Suprapubic skin (tissue), 4 donors: ENCODE measurements around the gene OVCH1. TPM values are rescaled to one million over a fixed set of nuclear protein-coding genes. Genes with fewer than 3 reads are reported as not detected.

Experiments
- DNase-seq, 2 donors: peaks; one replicate each; pipeline ENCODE4 v3.0.0-alpha.2; 2019; ENCODE audit warnings: low spot score in 2 of 2
- H3K27ac ChIP-seq: fragments of 200-600 bp; sonication (generic); one replicate; pipeline ENCODE4 v1.5.1; 2019
- H3K27me3 ChIP-seq: fragments of 200-600 bp; sonication (generic); one replicate; pipeline ENCODE4 v1.5.1; 2019
- H3K36me3 ChIP-seq: fragments of 200-600 bp; sonication (generic); one replicate; pipeline ENCODE4 v1.5.1; 2019
- H3K4me1 ChIP-seq: fragments of 200-600 bp; sonication (generic); one replicate; pipeline ENCODE4 v1.5.1; 2019
- H3K4me3 ChIP-seq: fragments of 200-600 bp; sonication (generic); one replicate; pipeline ENCODE4 v1.5.1; 2019; ENCODE audit warnings: mild to moderate bottlenecking
- H3K9me3 ChIP-seq: fragments of 200-600 bp; sonication (generic); one replicate; pipeline ENCODE4 v1.5.1; 2019
- CTCF ChIP-seq, 2 donors: fragments of 200-600 bp in 1 of 2; fragments of 450-650 bp in 1 of 2; sonication (generic) in 1 of 2; IDR thresholded peaks; one replicate each; pipeline ENCODE4 v1.5.1; 2016 to 2019; ENCODE audit warnings: antibody characterized with exemption in 2 of 2, mild to moderate bottlenecking in 1 of 2, moderate library complexity in 1 of 2
- EP300 ChIP-seq: sonication (generic); formaldehyde crosslinking; IDR thresholded peaks from one replicate; pipeline ENCODE4 v1.6.1; 2017; ENCODE audit warnings: antibody characterized with exemption
- POLR2A ChIP-seq, 2 donors: fragments of 450-650 bp; IDR thresholded peaks; one replicate each; pipeline ENCODE4 v1.6.1; 2017; ENCODE audit warnings: antibody characterized with exemption in 2 of 2, mild to moderate bottlenecking in 2 of 2, moderate library complexity in 2 of 2
- POLR2AphosphoS5 ChIP-seq, 3 donors: sonication (generic); formaldehyde crosslinking; IDR thresholded peaks; one replicate each; pipeline ENCODE4 v1.6.1; 2017; ENCODE audit warnings: antibody characterized with exemption in 3 of 3
- WGBS: methylation state at CpG from one replicate; pipeline ENCODE4 v1.1.5; 2018; 5-methylcytosine and 5-hydroxymethylcytosine counted together
- total RNA-seq, 4 donors: library from RNA; depleted of rRNA; stranded (reverse); fragments of >200 nt; gene quantifications; one replicate each; pipeline ENCODE4 v1.1.0, GENCODE V29; 2016

The OVCH1 gene
- total RNA-seq, 4 donors from 2014 or later: 0.13 TPM; not detected in 3

- H3K9me3 ChIP-seq: no peaks in the 10 kb centered on the region
- no peak for DNase-seq
- TF ChIP-seq POLR2A (IDR thresholded peaks at IDR 0.05) (no peak), CTCF (IDR thresholded peaks at IDR 0.05) (no peak), POLR2AphosphoS5 (IDR thresholded peaks at IDR 0.05) (no peak), EP300 (no peak)
- no peaks in the 10 kb centered on the region for H3K27me3 ChIP-seq
- no peaks in the 10 kb centered on the region for H3K4me1 ChIP-seq
- WGBS: 96% methylated on average over 2 of the region's 2 CpGs
- H3K4me3 ChIP-seq: no peak overlapping the region
- no peak overlapping the region for H3K27ac ChIP-seq
- no peaks in the 10 kb centered on the region for H3K36me3 ChIP-seq
Measured at GRCh38 chr12:29508949-29509348, 11.5 kb upstream of the OVCH1 start.

GRCh38 chr12:29505122-29505521 lies 7.6 kb upstream of the OVCH1 start:
- H3K36me3 ChIP-seq: no peaks in the 10 kb centered on the region
- no peaks in the 10 kb centered on the region for H3K4me1 ChIP-seq
- DNase-seq: no peak
- no peak overlapping the region for H3K4me3 ChIP-seq
- no peaks in the 10 kb centered on the region for H3K9me3 ChIP-seq
- 60% methylated on average over 3 of the region's 3 CpGs for WGBS
- H3K27me3 ChIP-seq: no peaks in the 10 kb centered on the region
- TF ChIP-seq POLR2AphosphoS5 (IDR thresholded peaks at IDR 0.05) (no peak), POLR2A (IDR thresholded peaks at IDR 0.05) (no peak), CTCF (IDR thresholded peaks at IDR 0.05) (no peak), EP300 (no peak)
- no peak overlapping the region for H3K27ac ChIP-seq

GRCh38 chr12:29503283-29503682 lies 5.8 kb upstream of the OVCH1 start:
- DNase-seq: no peak
- TF ChIP-seq POLR2A (IDR thresholded peaks at IDR 0.05) (no peak), POLR2AphosphoS5 (IDR thresholded peaks at IDR 0.05) (no peak), EP300 (no peak), CTCF (IDR thresholded peaks at IDR 0.05) (no peak)
- H3K4me1 ChIP-seq: no peaks in the 10 kb centered on the region
- H3K27ac ChIP-seq: no peak overlapping the region
- H3K4me3 ChIP-seq: no peak overlapping the region
- no peaks in the 10 kb centered on the region for H3K27me3 ChIP-seq
- H3K36me3 ChIP-seq: no peaks in the 10 kb centered on the region
- no peaks in the 10 kb centered on the region for H3K9me3 ChIP-seq

- H3K27me3 ChIP-seq: no peaks in the 10 kb centered on the region
- no peaks in the 10 kb centered on the region for H3K9me3 ChIP-seq
- TF ChIP-seq EP300: no peak
- no peak for TF ChIP-seq CTCF (IDR thresholded peaks at IDR 0.05)
- TF ChIP-seq POLR2AphosphoS5 (IDR thresholded peaks at IDR 0.05): no peak
- TF ChIP-seq POLR2A (IDR thresholded peaks at IDR 0.05): no peak
- WGBS: 90% methylated on average over 3 of the region's 3 CpGs
- H3K4me1 ChIP-seq: no peaks in the 10 kb centered on the region
- no peaks in the 10 kb centered on the region for H3K36me3 ChIP-seq
- no peak overlapping the region for H3K27ac ChIP-seq
- no peak for DNase-seq
- H3K4me3 ChIP-seq: no peak overlapping the region
Measured at GRCh38 chr12:29499235-29499634, 1.7 kb upstream of the OVCH1 start.

- TF ChIP-seq EP300: no peak
- no peak for TF ChIP-seq POLR2AphosphoS5 (IDR thresholded peaks at IDR 0.05)
- no peak for TF ChIP-seq POLR2A (IDR thresholded peaks at IDR 0.05)
- TF ChIP-seq CTCF (IDR thresholded peaks at IDR 0.05): no peak
- Histone ChIP-seq H3K4me1 (no peaks in the 10 kb centered on the region), H3K4me3 (no peak overlapping the region), H3K27ac (no peak overlapping the region), H3K36me3 (no peaks in the 10 kb centered on the region), H3K27me3 (no peaks in the 10 kb centered on the region), H3K9me3 (no peaks in the 10 kb centered on the region)
- 83% methylated on average over 6 of the region's 6 CpGs for WGBS
- DNase-seq: no peak
Measured at GRCh38 chr12:29492891-29493290, 4.6 kb downstream of the OVCH1 start.
